K562 (cell line): ENCODE measurements around the gene MALRD1. TPM values are rescaled to one million over a fixed set of nuclear protein-coding genes. Genes with fewer than 3 reads are reported as not detected.

Experiments used
- HDAC3 ChIP-seq: fragments of 450-650 bp; IDR thresholded peaks from 2 replicates; pipeline ENCODE4 v1.6.1; 2018; ENCODE audit warnings: borderline replicate concordance, mild to moderate bottlenecking, moderate library complexity; ENCODE audit not compliant: partially characterized antibody
- MLX ChIP-seq, 2 experiments: fragments of 450-650 bp in 1 of 2; sonication (generic) in 1 of 2; formaldehyde crosslinking; conservative IDR thresholded peaks; 2 replicates each; pipeline versions ENCODE4 v1.4.0 to v1.8.1; 2020 to 2022; ENCODE audit warnings: mild to moderate bottlenecking in 1 of 2, missing genetic modification reagents in 1 of 2
- NFATC3 ChIP-seq: fragments of 450-650 bp; IDR thresholded peaks from 2 replicates; pipeline ENCODE4 v1.6.1; 2017; ENCODE audit warnings: mild to moderate bottlenecking
- NKRF ChIP-seq: fragments of 450-650 bp; IDR thresholded peaks from 2 replicates; pipeline ENCODE4 v1.6.1; 2016; ENCODE audit warnings: borderline replicate concordance
- POLR2A ChIP-seq: fragments of 450-650 bp; conservative IDR thresholded peaks from 2 replicates; pipeline ENCODE4 v1.6.1; 2016
- ZNF347 ChIP-seq: fragments of 450-650 bp; formaldehyde crosslinking; IDR thresholded peaks from 2 replicates; pipeline ENCODE4 v1.4.0; 2020; ENCODE audit warnings: low read depth, mild to moderate bottlenecking, moderate library complexity
- ZNF592 ChIP-seq: fragments of 450-650 bp; IDR thresholded peaks from 2 replicates; pipeline ENCODE4 v1.6.1; 2017; ENCODE audit warnings: antibody characterized with exemption, mild to moderate bottlenecking
- ZNF717 ChIP-seq: fragments of 250-450 bp; sonication (Bioruptor Pico); IDR thresholded peaks from 2 replicates; pipeline ENCODE4 v1.5.0; 2021
- polyA plus RNA-seq, 8 experiments: library from polyadenylated mRNA; depleted of rRNA in 4 of 8; stranded (reverse) in 5 of 8; unstranded in 3 of 8; fragments of >200 nt; fragmentation: Nextera tagmentation in 2 of 8; fragmentation: Illumina TruSeq in 1 of 8; extraction: Ambion mirVana in 2 of 8; extraction: Trizol in 1 of 8; gene quantifications; 2 replicates each; pipeline versions ENCODE4 v1.2.1 to v1.2.3, GENCODE V29; 2011 to 2014; ENCODE audit warnings: inconsistent platforms in 1 of 8, missing spikeins in 1 of 8
- total RNA-seq, 7 experiments: library from RNA; depleted of rRNA in 6 of 7; stranded (reverse); fragments of >200 nt in 6 of 7; fragmentation: Illumina TruSeq in 2 of 7; extraction: Trizol in 2 of 7; gene quantifications; 2 replicates each; pipeline versions ENCODE4 v1.2.1 to v1.2.3, GENCODE V29; 2011 to 2021; ENCODE audit warnings: low replicate concordance in 1 of 7

The MALRD1 gene
- total and polyA plus RNA-seq, 9 of the 15 experiments (the other 6 are each of a cell fraction or from before 2014, with no cell fraction given) = not detected

GRCh38 chr10:19466709-19467108 is 418.1 kb downstream of the MALRD1 start (continued):
- TF ChIP-seq ZNF592 (no peak), NFATC3 (no peak), MLX (CRISPR knock-in tag; conservative IDR thresholded peaks at IDR 0.05) (no peak), ZNF347 (CRISPR knock-in tag) (no peak), NKRF (no peak), POLR2A (no peak), ZNF717 (CRISPR knock-in tag) (no peak), HDAC3 (no peak)
